DND-41 (cell line): ENCODE measurements around the gene ANKRD13B.

ENCODE experiments used
- EZH2 ChIP-seq: IDR thresholded peaks from 3 replicates; pipeline ENCODE4 v1.6.1; 2012; ENCODE audit warnings: borderline replicate concordance, low read depth, mild to moderate bottlenecking, moderate library complexity, low read length, inconsistent platforms; ENCODE audit not compliant: severe bottlenecking
- TF ChIP-seq, protein P1 (sequence below): IDR thresholded peaks from 2 replicates; pipeline ENCODE4 v1.5.1; 2012; ENCODE audit warnings: borderline replicate concordance, low read length, moderate library complexity, mild to moderate bottlenecking; ENCODE audit not compliant: poor library complexity, severe bottlenecking; ENCODE audit errors: extremely low read depth

DNA sequence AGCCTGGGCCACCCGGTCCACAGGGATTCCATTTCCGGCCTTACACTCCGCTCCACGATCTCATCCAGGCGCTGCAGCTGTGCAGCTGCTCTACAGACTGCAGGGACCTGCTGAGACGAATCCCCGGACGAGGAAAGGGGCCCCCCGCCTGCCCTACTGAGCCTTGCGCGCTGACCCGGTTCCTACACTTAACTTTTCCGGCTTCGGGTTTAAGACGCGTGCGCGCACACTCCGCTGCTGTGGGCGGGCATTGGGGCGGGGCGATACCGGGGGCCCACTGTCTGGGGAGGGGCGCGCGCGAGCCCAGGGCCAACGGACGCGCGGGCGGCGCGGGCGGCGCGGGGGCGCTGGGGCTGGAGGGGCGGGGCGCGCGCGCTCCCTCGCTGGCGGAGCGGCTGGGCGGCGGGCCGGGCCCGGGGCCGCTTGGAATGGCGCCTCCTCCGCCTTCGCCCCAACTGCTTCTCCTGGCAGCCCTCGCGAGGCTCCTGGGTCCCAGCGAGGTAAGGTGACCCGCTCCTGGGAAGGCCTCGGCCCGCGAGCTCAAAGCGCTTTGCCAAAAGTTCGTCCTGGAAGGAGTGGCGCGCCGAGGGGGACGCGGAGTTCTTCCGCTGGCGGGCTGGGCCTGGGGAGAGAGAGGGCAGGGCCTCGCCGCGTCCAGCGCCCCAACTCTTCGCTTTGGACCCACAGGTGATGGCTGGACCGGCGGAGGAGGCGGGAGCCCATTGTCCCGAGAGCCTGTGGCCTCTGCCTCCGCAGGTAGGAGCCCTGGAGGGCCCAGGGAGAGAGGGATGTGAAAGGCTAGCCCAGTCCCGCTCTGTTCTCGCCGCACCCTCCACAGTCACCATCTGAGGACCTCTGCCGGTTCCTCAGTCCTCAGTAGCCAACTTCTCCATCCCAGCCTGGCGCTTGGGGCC lies 24.3 kb upstream of the ANKRD13B start, which contains the start of gene TP53I13:
- TF ChIP-seq, protein P1, sequence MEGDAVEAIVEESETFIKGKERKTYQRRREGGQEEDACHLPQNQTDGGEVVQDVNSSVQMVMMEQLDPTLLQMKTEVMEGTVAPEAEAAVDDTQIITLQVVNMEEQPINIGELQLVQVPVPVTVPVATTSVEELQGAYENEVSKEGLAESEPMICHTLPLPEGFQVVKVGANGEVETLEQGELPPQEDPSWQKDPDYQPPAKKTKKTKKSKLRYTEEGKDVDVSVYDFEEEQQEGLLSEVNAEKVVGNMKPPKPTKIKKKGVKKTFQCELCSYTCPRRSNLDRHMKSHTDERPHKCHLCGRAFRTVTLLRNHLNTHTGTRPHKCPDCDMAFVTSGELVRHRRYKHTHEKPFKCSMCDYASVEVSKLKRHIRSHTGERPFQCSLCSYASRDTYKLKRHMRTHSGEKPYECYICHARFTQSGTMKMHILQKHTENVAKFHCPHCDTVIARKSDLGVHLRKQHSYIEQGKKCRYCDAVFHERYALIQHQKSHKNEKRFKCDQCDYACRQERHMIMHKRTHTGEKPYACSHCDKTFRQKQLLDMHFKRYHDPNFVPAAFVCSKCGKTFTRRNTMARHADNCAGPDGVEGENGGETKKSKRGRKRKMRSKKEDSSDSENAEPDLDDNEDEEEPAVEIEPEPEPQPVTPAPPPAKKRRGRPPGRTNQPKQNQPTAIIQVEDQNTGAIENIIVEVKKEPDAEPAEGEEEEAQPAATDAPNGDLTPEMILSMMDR: no peak
- no peak for TF ChIP-seq EZH2
